HG02678 (cell line): ENCODE data around the gene EGR4.
"Not testable (repeated sequence)": the region's sequence is repeated elsewhere in the genome, so short reads cannot be mapped to it uniquely, and the experiment has no call there.

Experiments
- ATAC-seq: cut with Tn5 transposase; IDR thresholded peaks from one replicate; pipeline ENCODE4 v1.9.1; 2021; ENCODE audit warnings: mild to moderate bottlenecking, moderate library complexity; ENCODE audit not compliant: unreplicated experiment

Gene EGR4

DNA sequence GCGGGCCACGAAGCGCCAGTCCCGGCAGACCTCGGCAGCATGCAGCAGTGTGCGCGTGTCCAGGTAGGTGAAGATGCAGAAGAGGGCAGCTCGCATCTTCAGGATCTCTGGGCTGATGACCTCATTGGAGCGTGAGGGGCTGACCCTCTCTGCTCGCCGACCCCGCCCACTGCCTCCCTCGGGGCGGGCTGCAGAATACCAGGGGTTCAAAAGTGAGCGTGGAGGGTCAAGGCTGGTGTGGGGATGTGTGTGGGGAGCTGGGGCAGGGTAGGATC is 29.1 kb downstream of the EGR4 start:
- ATAC-seq, result no peak

DNA sequence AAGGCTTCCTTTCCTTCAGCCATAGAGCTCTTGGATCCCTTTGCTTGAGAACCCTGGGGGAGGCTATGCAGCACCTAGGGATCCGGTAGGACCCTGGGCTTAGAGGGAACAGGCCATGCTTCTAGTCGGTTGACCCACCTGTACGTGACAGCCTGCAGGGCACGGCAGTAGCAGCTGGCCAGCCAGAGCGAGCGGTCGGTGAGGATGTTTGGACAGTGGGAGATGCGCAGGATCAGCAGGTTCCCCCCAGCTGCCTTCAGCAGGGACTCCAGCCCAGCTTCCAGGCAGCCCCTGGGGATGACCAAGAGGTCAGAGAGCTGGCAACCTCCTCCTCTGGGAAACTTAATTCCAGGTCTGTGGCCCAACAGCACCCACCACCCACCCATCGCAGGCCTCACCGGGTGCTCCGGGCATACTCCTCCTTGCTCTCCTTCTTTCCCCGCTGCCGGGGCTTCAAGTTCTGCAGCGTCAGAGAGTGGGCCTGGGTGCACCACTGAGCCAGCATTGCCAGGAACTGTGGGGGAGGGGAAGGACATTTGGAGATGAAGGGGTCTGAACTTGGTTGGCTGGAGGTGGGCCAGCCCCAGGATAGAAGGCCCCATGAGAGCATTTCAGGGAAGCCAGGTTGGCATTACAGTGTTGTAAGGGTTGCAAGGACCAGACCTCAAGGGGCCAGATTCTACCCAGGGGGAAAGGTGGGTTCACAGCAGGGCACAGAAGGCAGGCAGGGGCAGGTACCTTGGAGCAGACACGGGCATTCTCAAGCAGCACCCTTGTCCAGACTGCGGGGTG is 29.6 kb downstream of the EGR4 start:
- ATAC-seq, result no peak

DNA sequence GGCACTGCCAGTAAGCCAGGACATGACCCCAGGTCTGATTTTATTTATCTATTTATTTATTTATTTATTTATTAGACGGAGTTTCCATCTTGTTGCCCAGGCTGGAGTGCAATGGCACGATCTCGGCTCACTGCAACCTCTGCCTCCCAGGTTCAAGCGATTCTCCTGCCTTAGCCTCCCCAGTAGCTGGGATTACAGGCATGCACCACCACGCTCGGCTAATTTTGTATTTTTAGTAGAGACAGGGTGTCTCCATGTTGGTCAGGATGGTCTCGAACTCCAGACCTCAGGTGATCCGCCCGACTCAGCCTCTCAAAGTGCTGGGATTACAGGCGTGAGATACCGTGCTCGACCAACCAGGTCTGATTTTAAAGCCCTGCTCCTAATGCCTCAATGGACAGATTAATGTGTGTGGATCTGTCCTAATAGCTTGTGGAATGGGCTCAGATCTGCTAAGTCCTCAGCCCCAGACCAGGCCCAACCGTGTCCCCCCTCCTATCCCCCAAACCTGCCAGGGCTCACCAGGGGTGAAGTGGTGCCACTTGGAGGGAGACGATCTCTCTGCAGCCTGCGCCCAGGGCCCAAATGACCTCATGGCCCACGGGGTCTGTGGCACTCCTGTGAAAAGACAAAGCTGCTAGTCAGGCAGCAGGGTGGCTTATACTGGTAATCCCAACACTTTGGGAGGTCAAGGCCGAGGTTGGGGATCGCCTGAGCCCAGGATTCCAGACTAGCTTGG is 30.5 kb downstream of the EGR4 start:
- not testable (repeated sequence) for ATAC-seq

DNA sequence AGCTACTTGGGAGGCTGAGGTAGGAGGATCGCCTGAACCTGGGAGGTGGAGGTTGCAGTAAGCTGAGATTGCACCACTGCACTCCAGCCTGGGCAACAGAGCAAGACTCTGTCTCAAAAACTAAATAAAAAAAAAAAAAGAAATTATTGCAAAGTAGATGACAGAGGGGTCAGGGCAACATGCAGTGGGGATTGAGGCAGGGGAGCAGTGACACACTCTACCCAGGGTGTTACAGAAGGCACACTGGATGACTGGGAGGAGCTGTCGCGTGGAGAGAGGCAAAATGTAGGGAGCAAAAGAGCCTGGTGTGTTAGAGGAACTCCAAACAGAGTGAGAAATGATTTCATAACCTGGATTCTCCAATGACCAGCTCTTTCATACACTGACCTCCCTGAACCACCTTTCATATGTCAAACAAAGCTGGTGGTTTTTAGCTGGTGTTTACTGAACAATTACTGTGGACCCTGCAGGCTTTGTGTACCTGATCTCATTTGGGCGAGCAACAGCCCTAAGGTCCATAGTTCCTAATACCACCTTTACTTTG is 31.2 kb downstream of the EGR4 start:
- ATAC-seq, result no peak

DNA sequence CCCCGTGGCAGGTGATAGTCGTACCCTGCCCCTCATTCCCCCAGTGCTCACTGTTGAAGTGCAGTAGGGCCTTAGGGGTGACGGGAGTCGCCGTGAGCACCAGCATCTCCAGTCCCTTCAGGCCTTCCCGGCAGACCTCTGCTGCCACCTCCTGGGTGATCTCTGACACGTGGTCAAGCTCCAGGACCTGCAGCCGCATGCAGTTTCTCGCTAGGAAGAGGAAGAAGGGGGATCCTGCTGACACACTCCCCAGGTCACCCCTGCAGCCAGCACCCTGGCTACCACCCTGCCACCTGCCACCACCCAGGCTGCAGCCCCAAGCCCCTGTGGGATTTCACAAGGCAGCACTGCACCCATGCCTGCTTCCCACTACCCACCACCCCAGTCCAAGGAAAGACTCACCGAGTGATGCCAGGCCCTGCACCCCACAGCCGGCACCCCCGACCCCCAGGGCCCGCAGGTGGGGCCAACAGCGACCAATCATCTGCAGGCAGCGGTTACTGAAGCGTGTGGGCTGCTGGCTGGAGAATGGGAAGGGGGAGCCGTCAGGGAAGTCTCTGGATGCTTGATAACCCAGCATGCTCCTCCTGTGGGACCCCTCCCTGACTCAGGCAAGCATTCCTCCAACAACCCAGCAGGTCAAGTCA is 32.9 kb downstream of the EGR4 start:
- ATAC-seq, result no peak

DNA sequence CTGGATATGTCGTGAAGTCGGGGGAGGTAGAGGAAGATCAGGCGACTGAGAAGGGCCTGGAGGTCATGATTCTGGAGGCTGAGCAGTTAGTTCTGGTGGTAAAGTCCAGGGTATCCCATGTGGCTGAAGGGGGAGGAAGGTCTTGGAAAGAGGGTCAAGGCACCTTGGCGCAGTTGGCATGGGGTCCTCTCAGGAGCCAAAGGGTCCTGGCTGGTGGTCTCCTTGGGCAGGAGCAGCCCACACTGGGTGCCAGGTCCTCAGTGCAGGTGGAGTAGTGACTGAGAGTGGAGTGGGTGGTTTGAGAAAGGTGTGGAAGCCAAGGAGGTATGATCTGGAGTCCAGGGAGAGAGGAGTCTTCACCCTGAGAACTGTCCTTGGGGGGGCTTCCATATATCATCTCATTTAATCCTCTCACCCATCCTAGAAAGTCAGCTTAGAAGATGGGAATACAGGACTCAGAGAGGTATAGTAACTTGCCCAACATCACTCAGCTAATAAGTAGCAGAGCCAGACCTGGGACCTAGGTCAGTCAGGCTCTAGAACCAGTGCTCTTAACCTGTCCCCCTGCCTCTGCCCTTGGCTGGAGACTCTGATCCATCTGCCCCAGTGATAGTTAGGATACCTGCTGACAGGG is 33.5 kb downstream of the EGR4 start:
- ATAC-seq, result no peak

DNA sequence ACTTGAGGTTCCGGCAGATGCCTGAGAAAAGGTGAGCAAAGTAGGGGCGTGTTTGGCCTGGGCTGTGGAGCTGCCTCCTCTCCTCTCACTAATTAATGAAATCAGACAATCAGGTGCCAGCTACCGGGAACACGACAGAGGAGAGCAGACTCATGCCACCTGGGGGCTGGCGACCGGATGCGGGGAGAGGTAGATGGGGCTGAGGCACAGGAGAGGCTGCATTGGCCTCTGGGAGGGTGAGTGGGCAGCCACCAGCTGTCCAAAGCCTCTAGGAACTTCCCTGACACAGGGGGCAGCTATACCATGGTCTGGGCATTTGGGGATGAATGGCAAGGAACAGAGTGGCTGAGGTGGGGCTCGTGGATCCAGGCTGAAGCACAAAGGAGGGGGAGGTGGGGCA is 34.1 kb downstream of the EGR4 start:
- ATAC-seq, result no peak

DNA sequence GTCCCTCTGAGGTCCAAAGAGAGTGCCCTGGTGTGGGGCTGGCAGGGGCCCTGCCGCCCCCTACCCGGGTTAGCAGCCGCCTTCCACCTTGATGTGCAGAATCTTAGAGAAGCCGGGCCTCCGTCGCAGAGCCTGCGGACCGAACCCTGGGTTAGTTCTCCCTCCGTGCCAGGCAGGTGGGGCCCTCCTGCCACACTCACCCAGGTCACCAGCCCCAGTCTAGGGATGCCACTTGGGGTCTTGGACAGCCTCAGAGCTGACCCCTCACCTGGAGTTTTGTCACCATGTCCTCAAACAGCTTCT is 34.5 kb downstream of the EGR4 start:
- no peak for ATAC-seq

DNA sequence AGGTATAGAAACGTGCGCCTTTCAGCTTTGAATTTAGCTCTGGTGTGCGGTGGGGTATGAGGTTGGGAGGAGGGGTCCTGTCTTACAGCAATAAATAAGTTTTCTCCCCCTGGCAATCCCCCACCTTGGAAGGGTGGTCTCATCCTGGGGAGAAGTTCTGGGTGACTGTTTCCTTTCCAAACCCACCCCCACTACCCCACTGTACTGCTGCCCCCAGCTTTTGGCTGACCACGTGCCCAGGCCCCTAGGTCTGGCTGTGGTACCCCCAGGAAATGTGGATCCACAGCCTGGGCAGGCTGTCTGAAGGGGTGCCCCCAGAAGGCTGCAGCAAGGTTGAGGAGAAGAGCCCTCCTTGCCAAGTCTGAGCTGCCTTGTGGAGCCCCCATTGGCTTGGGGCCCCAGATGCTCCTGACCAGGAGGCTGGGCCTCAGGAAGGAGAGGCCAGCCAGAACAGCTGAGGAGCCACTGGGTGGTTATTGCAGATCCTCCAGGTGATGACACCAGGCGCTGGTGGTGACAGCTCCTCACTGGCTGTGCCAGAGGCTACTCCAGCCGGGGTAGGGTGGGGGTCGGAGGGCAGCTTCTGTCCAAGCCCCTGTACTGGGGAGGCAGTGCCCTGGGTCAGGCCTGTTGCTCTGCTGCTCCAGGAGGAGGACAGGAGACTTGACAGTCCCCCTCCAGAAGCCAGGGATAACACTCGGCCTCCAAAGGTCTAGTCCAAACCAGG is 35.0 kb downstream of the EGR4 start:
- no peak for ATAC-seq

DNA sequence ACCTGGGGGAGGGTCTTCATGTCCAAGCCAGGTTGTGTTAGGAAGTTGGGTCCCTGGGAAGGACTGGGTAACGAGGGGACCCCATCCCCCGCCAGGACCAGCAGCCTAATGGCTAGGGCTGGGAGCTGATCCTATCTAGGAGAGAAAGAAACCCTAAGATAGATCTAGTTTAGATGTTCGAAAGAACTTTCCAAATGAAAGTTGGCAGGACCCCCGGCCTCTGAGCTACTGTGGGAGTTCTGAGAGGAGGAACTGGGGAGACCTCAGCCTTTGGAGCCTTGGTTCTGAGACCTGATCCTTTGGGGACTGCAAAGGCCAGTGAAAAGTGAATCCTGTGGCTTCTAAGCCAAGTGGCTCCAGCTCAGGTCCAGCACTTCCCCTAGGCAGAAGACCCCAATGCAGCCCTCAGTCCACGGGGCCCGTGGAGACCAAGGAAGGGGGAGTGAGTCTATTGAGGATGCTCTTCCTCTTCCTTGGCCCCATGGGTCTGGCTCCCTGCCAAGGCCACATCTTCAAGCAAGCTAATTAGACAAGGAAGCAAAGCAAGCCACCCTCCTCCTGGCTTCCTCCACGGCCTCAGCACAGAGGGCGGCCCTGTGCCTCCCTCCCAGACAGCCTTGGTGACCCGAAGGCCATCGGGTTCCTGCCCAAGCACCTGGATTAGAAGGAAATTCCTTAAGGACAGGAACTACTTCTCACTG is 35.8 kb downstream of the EGR4 start:
- ATAC-seq, result no peak

DNA sequence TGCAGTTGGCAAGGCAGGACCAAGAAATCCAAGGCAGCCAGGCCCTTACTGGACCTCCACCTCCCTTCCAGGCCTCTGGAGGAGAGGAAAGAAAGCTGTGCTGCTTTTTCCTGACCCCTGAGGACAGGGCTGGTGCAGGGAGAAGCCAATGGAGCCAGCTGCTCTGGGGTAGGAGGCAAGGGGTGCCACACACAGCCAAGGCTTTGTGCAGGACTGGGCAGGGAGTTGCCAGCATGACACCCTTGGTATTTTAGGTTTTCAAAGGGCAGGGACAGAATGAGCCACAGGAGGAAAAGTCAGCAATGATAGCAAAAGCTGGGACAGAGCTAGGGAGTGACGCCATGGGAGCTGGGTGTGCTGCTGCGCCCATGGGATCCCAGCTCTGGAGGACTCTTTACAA is 36.3 kb downstream of the EGR4 start:
- no peak for ATAC-seq

DNA sequence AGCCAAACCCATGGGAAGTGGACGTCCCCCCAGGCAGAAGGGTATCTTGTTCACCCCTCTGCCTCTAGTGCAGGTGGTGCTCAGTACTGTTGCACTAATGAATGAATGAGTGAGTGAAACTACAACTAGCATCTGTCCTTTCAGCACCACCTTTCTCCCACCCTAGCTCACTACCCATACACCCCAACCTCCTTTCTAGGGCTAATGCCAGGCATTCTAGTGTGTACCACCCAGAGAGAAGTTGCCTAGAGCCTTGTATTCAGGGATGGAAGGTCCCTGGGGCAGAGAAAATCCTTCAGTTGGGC is 36.8 kb downstream of the EGR4 start:
- ATAC-seq, result no peak

DNA sequence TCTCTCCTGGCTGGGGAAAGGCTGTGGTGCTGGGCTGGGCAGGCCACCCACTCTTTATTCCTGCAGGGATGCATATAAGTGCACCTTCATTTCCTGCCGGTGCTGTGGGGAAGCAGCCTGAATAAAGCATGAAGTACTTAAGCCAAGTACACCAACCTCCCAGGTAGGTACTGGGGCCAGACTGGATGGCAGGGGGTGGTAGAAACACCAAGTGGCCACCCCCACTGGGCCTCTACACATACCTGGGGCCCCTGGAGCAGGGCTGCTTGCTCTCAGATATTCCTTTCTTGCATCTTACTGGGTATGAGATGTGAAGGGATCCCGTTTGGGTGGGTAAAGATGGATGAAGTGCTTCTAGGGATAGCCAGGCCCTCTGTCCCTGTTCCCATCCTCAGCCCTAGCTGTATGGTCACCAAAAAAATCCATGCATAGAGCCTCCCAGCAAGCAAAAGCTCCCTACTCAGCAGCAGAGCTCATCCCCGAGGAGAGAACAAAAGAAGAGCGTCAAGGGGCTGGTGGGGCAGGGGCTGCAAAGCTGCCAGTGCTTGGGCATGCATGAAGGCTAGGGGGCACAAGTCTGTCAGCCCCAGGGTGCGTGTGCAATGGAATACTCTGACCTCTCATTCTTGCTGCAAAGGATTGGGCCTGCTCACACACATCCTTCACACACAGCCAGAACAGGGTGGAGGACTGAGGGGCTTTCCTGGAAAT is 37.3 kb downstream of the EGR4 start:
- no peak for ATAC-seq

DNA sequence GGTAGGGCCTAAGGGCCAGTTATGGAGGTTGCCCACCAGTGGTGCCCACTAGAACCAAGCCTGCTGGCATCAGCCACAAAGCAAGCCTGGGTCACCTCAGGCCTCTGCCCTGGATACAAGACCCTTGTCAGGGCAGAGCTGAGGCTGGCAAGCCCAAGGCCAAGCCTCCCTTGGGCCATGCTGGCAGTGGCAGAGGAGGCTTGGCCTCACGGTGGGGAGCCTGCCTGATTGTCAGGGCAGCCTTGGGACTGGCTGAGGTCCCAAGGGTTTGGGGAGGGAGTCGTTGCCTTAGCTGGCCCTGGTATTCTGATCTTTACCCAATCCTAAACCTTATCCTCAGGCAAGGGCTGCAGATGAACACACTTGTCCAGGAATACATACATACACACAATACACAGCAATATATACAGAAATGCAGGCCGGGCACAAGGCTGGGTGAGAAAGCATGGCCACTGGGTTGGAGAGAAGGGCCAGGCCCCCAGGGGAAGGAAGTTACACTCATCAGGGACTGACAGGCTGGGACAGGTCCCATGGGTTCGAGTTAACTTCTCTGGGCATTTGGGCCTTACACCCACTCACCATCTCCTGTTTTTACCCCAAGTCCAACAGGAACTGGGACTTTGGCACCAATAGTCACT is 38.2 kb downstream of the EGR4 start:
- no peak for ATAC-seq

DNA sequence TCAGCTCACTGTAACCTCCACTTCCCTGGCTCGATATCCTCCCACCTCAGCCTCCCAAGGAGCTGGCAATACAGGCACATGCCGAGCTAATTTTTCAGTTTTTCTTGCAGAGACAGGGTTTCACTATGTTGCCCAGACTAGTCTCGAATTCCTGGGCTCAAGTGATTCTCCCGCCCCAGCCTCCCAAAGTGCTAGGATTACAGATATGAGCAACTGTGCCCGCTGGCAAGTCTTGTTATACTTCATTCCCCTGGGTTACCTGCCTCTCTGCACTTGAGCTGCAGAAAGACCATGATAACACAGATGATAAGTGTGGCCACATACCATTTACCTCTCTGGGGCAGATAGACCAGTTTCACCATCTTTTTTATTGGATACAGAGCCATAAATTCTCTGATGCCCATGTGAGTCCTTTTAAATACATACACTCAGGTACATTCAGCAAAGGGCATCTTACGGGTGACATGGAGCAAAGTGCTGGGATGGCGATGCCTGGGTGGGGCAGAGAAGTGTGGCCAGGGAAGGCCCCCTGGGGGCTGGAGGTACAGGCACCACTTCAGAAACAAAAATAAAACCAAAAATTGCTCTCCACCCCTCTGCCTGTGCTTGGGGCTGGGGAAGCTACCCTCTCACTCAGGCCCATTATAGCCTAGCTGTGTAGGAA is 38.9 kb downstream of the EGR4 start:
- ATAC-seq, result no peak

DNA sequence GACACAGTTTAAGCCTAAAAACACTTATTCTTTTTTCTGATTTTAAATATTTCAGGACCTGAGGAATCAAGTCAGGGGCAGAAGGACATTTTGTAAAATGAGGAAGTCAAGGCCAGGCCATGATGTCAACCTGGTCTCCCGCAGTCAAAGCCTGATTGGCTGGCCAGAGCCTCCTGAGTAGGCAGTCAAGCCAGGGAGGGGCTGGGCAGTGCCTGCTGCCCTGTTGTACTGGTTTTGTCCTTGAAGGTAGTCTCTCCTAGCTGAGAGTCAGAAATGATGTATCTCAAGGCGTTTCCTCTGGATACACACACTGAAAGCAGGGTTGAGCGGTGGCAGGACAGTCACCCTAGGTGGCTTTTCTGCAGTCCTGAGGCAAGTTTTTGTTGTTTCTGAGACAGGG is 39.4 kb downstream of the EGR4 start:
- no peak for ATAC-seq

DNA sequence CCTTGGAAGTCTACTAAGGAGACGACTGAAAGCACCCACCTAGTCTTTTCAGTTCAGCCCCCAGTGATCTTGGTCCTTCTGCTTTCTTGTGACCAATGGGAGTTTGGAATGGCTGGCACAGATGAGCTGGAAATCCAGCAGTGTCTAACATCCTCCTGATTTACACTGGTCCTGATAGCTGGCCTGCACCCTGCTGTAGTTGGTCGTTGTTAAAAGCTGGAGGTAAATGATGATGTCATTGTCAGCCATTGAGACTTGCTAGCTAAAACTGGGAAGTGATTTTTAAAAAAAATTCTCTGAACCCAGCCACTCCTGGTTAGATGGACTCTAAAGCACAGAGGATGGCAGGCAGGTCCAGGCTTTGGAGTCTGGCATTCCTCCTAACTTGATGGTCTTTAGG is 39.9 kb downstream of the EGR4 start:
- no peak for ATAC-seq

DNA sequence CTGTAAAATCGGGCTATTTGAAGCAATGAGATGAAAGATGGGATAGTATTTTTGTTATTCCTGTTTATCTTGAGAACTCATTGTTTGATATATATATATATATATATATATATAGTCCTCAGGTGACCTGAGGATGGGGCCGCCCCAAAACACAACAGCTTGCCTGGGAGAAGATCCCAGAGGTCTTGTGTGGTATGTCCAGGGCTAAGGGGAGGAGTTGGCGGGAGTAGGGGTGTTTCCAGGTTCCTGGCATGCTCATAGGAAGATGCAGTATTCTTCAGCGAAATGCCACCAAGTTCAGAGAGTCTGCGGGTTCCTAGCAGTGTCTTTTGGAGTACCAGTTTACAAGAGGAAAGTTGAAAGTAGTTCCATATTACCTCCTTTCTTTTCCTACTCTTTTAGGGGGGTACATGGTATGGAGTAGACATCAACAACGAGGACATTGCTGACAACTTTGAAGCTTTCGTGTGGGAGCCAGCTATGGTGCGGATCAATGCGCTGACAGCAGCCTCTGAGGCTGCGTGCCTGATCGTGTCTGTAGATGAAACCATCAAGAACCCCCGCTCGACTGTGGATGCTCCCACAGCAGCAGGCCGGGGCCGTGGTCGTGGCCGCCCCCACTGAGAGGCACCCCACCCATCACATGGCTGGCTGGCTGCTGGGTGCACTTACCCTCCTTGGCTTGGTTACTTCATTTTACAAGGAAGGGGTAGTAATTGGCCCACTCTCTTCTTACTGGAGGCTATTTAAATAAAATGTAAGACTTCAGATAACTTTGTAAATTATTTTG is 40.9 kb downstream of the EGR4 start:
- ATAC-seq, result no peak
